Kidney epithelial cell (primary cell): ENCODE data around the gene SNAI3. TPM values are rescaled to one million over a fixed set of nuclear protein-coding genes. Genes with fewer than 3 reads are reported as not detected.

Experiments
- DNase-seq: peaks from one replicate; pipeline ENCODE4 v3.0.0-alpha.2; 2010; ENCODE audit warnings: low read depth
- H3K27me3 ChIP-seq: 2 replicates; pipeline ENCODE4 v1.6.0; 2011; ENCODE audit warnings: low read length; ENCODE audit not compliant: control insufficient read depth, insufficient read depth
- H3K36me3 ChIP-seq: 2 replicates; pipeline ENCODE4 v1.5.1; 2011; ENCODE audit warnings: low read length; ENCODE audit not compliant: control insufficient read depth, insufficient read depth
- H3K4me3 ChIP-seq: 2 replicates; pipeline ENCODE4 v1.5.1; 2011; ENCODE audit warnings: low read depth, mild to moderate bottlenecking, control low read depth, low read length
- total RNA-seq: library from RNA; depleted of rRNA; stranded (reverse); fragments of >200 nt; gene quantifications from 2 replicates; pipeline ENCODE4 v1.2.3, GENCODE V29; 2015
- TF ChIP-seq, protein P1 (sequence below): IDR thresholded peaks from 2 replicates; pipeline ENCODE4 v1.5.1; 2011; ENCODE audit warnings: mild to moderate bottlenecking, moderate library complexity, low read length, control low read depth, inconsistent platforms; ENCODE audit not compliant: insufficient read depth, poor library complexity, severe bottlenecking

The SNAI3 gene
- total RNA-seq, 1 donor from 2014 or later: 1.1 TPM

GRCh38 chr16:88631920-88632586 is 54.3 kb downstream of the SNAI3 start:
- Histone ChIP-seq H3K4me3 (no peak overlapping the region), H3K27me3 (no peaks in the 10 kb centered on the region), H3K36me3 (peaks cover 1% of the 10 kb centered on the region)
- TF ChIP-seq, protein P1, sequence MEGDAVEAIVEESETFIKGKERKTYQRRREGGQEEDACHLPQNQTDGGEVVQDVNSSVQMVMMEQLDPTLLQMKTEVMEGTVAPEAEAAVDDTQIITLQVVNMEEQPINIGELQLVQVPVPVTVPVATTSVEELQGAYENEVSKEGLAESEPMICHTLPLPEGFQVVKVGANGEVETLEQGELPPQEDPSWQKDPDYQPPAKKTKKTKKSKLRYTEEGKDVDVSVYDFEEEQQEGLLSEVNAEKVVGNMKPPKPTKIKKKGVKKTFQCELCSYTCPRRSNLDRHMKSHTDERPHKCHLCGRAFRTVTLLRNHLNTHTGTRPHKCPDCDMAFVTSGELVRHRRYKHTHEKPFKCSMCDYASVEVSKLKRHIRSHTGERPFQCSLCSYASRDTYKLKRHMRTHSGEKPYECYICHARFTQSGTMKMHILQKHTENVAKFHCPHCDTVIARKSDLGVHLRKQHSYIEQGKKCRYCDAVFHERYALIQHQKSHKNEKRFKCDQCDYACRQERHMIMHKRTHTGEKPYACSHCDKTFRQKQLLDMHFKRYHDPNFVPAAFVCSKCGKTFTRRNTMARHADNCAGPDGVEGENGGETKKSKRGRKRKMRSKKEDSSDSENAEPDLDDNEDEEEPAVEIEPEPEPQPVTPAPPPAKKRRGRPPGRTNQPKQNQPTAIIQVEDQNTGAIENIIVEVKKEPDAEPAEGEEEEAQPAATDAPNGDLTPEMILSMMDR: no peak
- no peak for DNase-seq

GRCh38 chr16:88631384-88631783 is 54.9 kb downstream of the SNAI3 start:
- Histone ChIP-seq H3K4me3 (no peak overlapping the region), H3K36me3 (peaks cover 1% of the 10 kb centered on the region), H3K27me3 (no peaks in the 10 kb centered on the region)
- TF ChIP-seq, protein P1: no peak
- no peak for DNase-seq

- Histone ChIP-seq H3K4me3 (no peak overlapping the region), H3K27me3 (no peaks in the 10 kb centered on the region), H3K36me3 (peaks cover 1% of the 10 kb centered on the region)
- no peak for DNase-seq
- TF ChIP-seq, protein P1: no peak
Measured at GRCh38 chr16:88630941-88631340, 55.4 kb downstream of the SNAI3 start.

DNA sequence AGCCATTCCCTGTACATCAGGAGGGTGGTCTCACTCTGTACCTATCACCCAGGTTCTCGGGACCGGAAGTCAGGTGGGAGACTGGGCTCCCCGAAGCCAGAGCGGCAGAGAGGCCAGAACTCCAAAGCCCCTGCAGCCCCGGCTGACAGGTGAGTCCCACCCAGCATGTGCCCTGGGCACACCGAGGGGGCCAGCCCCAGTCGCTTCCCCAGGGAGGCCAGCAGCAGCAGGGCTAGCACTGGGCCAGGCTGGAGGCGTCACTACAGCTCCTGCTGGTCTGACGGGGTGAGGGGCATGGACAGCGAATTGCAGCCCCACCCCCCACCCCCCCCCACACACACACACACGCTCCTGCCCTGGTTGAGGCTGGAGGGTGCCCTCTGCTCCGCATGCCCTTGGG is 55.9 kb downstream of the SNAI3 start:
- TF ChIP-seq, protein P1: no peak
- no peaks in the 10 kb centered on the region for H3K27me3 ChIP-seq
- H3K36me3 ChIP-seq: peaks cover 1% of the 10 kb centered on the region
- no peak for DNase-seq
- no peak overlapping the region for H3K4me3 ChIP-seq

GRCh38 chr16:88629835-88630234 is 56.5 kb downstream of the SNAI3 start:
- Histone ChIP-seq H3K27me3 (no peaks in the 10 kb centered on the region), H3K36me3 (peaks cover 2% of the 10 kb centered on the region), H3K4me3 (no peak overlapping the region)
- no peak for DNase-seq
- TF ChIP-seq, protein P1: no peak

DNA sequence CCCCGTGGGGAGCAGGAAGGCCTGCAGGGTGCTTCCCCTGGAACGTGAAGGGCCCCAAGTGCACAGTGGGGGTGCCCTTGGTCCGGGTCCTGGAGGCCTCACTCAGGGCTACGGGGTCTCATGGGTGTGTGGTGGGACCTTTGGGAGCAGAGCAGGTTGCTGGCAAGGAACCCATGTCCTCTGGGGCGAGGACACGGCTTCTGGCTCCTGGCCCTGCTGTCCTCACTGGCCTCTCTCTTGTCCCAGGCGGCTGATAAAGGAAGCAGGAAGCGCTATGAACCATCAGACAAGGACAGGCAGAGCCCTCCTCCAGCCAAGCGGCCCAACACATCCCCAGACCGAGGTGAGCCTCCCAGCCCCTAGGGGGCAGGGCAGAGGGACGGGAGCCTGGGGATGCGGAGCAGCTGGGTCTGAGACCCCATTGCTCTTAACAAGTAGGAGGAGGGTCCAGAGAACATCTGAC is 57.8 kb downstream of the SNAI3 start:
- no peak for DNase-seq
- Histone ChIP-seq H3K27me3 (no peaks in the 10 kb centered on the region), H3K4me3 (no peak overlapping the region), H3K36me3 (peaks cover 3% of the 10 kb centered on the region)
- TF ChIP-seq, protein P1: peak; percentile 55
